Activated CD4-positive, alpha-beta T cell treated with anti-CD3 and anti-CD28 coated beads for 4 hours (primary cell): ENCODE measurements around the gene IGLL1.

ENCODE experiments used
- DNase-seq, 2 donors: peaks; one replicate each; pipeline ENCODE4 v3.0.0-alpha.2; 2020

IGLL1 gene

DNA sequence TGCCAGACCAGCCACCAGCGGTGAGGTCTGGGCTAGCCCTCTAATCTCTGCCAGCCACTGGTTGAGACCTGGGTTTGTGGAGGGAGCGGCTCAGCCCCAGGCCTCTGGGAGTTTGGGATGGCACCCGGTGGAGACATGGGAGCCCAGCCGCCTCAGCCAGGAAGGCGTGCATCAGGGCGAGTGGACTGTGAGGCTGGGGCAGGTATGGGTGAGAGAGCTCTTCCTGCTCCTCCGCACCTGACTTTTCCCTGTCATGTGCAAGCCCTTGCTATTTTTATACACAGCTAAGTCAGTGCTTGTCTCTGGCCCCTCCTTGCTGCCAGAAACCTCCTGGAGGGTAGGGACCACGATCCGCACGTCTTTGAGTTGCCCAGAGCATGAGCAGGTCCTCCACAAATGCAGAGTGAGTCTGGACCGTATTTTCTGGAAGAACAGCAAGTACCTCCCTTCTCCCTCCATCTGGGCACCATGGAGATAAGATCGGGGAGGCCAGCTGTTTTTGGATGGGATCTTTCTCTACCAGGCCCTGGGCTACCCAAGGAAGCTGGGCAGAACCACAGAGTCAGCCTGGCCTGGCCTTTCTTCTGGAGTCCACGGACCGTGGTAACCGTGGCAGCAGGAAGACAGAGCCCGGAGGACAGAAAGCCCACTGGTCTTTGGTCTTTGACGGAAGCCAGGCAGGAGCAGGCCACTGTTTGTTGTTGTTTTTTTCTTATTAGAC is 53.3 kb downstream of the IGLL1 start:
- no peak for DNase-seq

DNA sequence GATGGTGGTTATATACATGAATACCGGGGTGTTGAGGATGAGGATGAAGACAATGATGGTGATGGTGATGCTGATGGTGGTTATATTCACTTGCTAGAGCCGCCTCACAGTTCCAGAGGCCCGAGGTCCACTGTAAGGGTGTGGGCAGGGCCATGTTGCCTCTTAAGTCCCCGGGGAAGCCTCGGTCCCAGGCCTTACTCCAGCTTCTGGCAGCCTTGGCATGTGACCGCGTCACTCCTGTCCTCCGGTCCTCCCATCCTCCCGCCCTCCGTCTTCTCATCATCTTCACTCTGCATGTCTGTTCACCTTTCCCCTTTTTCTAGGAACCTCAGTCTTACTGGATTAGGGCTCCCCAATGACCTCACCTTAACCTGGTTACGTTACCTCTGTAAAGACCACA is 54.6 kb downstream of the IGLL1 start:
- DNase-seq = no peak

DNA sequence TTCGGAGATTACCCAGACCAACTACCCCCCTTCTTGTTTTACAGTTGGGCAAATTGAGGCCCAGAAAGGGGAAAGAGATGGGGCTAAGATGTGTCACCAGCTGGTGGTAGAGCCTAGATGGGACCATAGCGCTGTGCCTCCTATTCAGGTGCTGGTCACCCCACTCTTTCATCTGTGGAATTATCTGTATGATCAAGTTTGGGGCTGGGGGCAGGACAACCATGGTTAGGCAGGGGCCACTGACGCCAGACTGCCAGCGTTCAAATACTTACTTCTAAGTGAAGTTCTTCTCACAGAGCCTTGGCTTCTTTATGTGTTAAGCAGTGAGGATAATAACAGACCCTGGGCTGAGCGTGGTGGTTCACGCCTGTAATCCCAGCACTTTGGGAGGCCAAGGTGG is 55.9 kb downstream of the IGLL1 start:
- no peak for DNase-seq

DNA sequence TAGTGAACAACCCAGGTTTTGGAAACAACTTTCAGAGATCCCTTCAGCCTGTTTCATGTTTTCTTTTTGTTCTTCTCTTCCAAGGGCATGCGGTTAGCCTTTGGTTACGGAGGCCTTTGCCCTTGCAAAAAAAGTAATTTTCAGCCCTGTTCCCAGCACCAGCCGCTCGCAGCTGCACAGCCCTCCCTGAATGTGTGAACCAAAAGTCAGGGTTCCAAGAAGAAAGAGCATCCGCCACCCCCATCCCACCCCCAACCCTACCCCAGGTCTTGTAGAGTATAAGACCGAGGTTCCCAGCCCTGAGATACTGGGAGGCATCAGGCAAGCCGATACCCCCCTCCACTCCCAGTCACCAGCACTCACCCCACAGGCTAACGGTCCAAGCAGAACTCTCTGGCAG is 56.4 kb downstream of the IGLL1 start:
- DNase-seq = no peak
